Psoas muscle (tissue), 8 donors: Measurements from ENCODE around the gene EXOC3L4. TPM values are rescaled to one million over a fixed set of nuclear protein-coding genes. Genes with fewer than 3 reads are reported as not detected.

Source experiments
- ATAC-seq, 4 donors: fragments of 200-7000 bp; cut with Tn5 transposase; one replicate each; pipeline ENCODE4 v1.9.1; 2020; ENCODE audit warnings: moderate library complexity in 3 of 4, mild to moderate bottlenecking in 2 of 4
- DNase-seq, 2 donors: peaks; one replicate each; pipeline ENCODE4 v3.0.0-alpha.2; 2020
- H3K27ac ChIP-seq: fragments of 200-600 bp; one replicate; pipeline ENCODE4 v1.8.0; 2022
- H3K27me3 ChIP-seq, 3 donors: fragments of 200-600 bp in 1 of 3; one replicate each; pipeline versions ENCODE4 v1.6.1 to v1.8.0; 2013 to 2022; ENCODE audit warnings: low read length in 2 of 3, mild to moderate bottlenecking in 2 of 3, moderate library complexity in 1 of 3; ENCODE audit not compliant: insufficient read depth in 3 of 3
- H3K36me3 ChIP-seq, 2 donors: fragments of 200-600 bp in 1 of 2; one replicate each; pipeline versions ENCODE4 v1.6.1 to v1.8.0; 2013 to 2022; ENCODE audit warnings: low read depth in 1 of 2, mild to moderate bottlenecking in 1 of 2, moderate library complexity in 1 of 2; ENCODE audit not compliant: insufficient read depth in 1 of 2
- H3K4me1 ChIP-seq: fragments of 200-600 bp; one replicate; pipeline ENCODE4 v1.8.0; 2022
- H3K4me3 ChIP-seq: fragments of 200-600 bp; one replicate; pipeline ENCODE4 v1.8.0; 2022; ENCODE audit warnings: mild to moderate bottlenecking
- H3K9me3 ChIP-seq: fragments of 200-600 bp; one replicate; pipeline ENCODE4 v1.8.0; 2022
- CTCF ChIP-seq: fragments of 200-600 bp; IDR thresholded peaks from one replicate; pipeline ENCODE4 v1.8.0; 2022; ENCODE audit warnings: antibody characterized with exemption
- WGBS, 3 donors: extraction: QIAGEN DNeasy Blood & Tissue Kit; methylation state at CpG; one replicate each; pipeline versions ENCODE4 v1.1.6 to v1.1.7; 2013; 5-methylcytosine and 5-hydroxymethylcytosine counted together
- intact Hi-C, 2 donors: fragments of 100-400 bp; cut with DNase I; formaldehyde crosslinking; loops; one replicate each; pipeline versions ENCODE4 v1.11.0 to v1.14.2; 2022
- polyA plus RNA-seq, 3 donors: library from polyadenylated mRNA; stranded (reverse); fragments of 200-250 nt; gene quantifications; one replicate each; pipeline ENCODE4 v1.2.3, GENCODE V29; 2013
- total RNA-seq, 4 donors: library from RNA; stranded (reverse); fragmentation: NEBNext Ultra II Directional in 2 of 4; extraction: Animal tissue kit (Norgen Biotek cat#: 25700) in 2 of 4; gene quantifications; one replicate each; pipeline versions ENCODE4 v1.2.1 to v1.2.4, GENCODE V29; 2021 to 2023
- donor health status: healthy with polysubstance abuse.
- donor health status: DM: no; HTN: no; CAD: no; lungs with moderate emphysema.
- donor health status: Bipolar disorder and iron deficiency.
- donor health status: healthy.
- donor health status: DM: yes; HTN: yes; CAD: no.
- donor health status: DM: no; HTN: no; CAD: no.
- donor health status: DM: no; HTN: no; CAD: no.
- donor health status: DM: yes; HTN: yes; CAD: no.

The EXOC3L4 gene
- total and polyA plus RNA-seq, 7 donors = 0.12 to 0.33 (median 0.27) TPM; not detected in 3

GRCh38 chr14:103072595-103073366 is 21.7 kb upstream of the EXOC3L4 start:
- H3K4me1 ChIP-seq = no peaks in the 10 kb centered on the region
- intact Hi-C loops = loop anchor here in 1 of 2 donors (10.0 kb wide), 1 partner anchor 378 kb away; no protein-coding TSS in a partner anchor
- 79 to 82% (median 82%) methylated on average over 21 of the region's 21 CpGs for WGBS, 3 donors
- no peak for TF ChIP-seq CTCF
- no peak for ATAC-seq
- H3K4me3 ChIP-seq = no peak overlapping the region
- no peak for DNase-seq
- no peak overlapping the region for H3K27ac ChIP-seq
- no peaks in the 10 kb centered on the region for H3K27me3 ChIP-seq
- no peaks in the 10 kb centered on the region for H3K36me3 ChIP-seq
- no peaks in the 10 kb centered on the region for H3K9me3 ChIP-seq

GRCh38 chr14:103073367-103073875 is 21.1 kb upstream of the EXOC3L4 start:
- no peaks in the 10 kb centered on the region for H3K27me3 ChIP-seq
- H3K4me3 ChIP-seq = no peak overlapping the region
- WGBS, 3 donors = 71 to 80% (median 75%) methylated on average over 14 of the region's 14 CpGs
- DNase-seq (no peak), ATAC-seq (no peak)
- TF ChIP-seq CTCF = no peak
- no peak overlapping the region for H3K27ac ChIP-seq
- no peaks in the 10 kb centered on the region for H3K9me3 ChIP-seq
- H3K36me3 ChIP-seq = no peaks in the 10 kb centered on the region
- H3K4me1 ChIP-seq = no peaks in the 10 kb centered on the region
- intact Hi-C loops = loop anchor here in 1 of 2 donors (10.0 kb wide), 1 partner anchor 379 kb away; no protein-coding TSS in a partner anchor

- Histone ChIP-seq H3K36me3 (no peaks in the 10 kb centered on the region), H3K27me3 (no peaks in the 10 kb centered on the region), H3K9me3 (no peaks in the 10 kb centered on the region), H3K4me3 (no peak overlapping the region), H3K27ac (no peak overlapping the region), H3K4me1 (no peaks in the 10 kb centered on the region)
- no peak for DNase-seq
- no peak for ATAC-seq
- intact Hi-C loops = loop anchor here in 1 of 2 donors (2.0 to 10.0 kb wide), 2 partner anchors 219 to 379 kb away; no protein-coding TSS in a partner anchor
- 64 to 67% (median 66%) methylated on average over 20 to 21 of the region's 21 CpGs for WGBS, 3 donors
- TF ChIP-seq CTCF = no peak
These were observed 20.4 kb upstream of the EXOC3L4 start for GRCh38 chr14:103073876-103074728.

GRCh38 chr14:103074729-103075367 is 19.7 kb upstream of the EXOC3L4 start:
- DNase-seq (peak; percentile 84 to 87), ATAC-seq (peak; percentile 14 to 43 (median 26))
- H3K9me3 ChIP-seq = no peaks in the 10 kb centered on the region
- H3K4me3 ChIP-seq = peak overlapping the region; percentile 63
- intact Hi-C loops = loop anchor here in 1 of 2 donors (2.0 to 10.0 kb wide), 2 partner anchors 218 to 380 kb away; no protein-coding TSS in a partner anchor
- WGBS, 3 donors = 11 to 14% (median 12%) methylated on average over 21 of the region's 21 CpGs
- TF ChIP-seq CTCF = no peak
- H3K36me3 ChIP-seq = no peaks in the 10 kb centered on the region
- no peaks in the 10 kb centered on the region for H3K4me1 ChIP-seq
- H3K27me3 ChIP-seq = peaks cover 0 to 2% (median 0%) of the 10 kb centered on the region in 3 donors
- peak overlapping the region; percentile 42 for H3K27ac ChIP-seq
